Dermis lymphatic vessel endothelial cell (primary cell): ENCODE results near the gene SV2A. TPM values are rescaled to one million over a fixed set of nuclear protein-coding genes. Genes with fewer than 3 reads are reported as not detected.

Experiments used
- total RNA-seq: library from RNA; depleted of rRNA; stranded (reverse); fragments of >200 nt; gene quantifications from 2 replicates; pipeline ENCODE4 v1.2.1, GENCODE V29; 2014

Gene SV2A
- 2.6 and 3.0 TPM in 2 replicates for total RNA-seq

GRCh38 chr1:149917571-149918144 is at the start of gene SV2A:
Gene SV2A (minus strand): TSS chr1:149917844. CDS start chr1:149913840, 4,004 bp downstream.

GRCh38 chr1:149936170-149936991 is 18.7 kb upstream of the SV2A start, which contains the start of gene MTMR11:
Gene MTMR11 (minus strand): TSS chr1:149936879. CDS start chr1:149936647, 232 bp downstream.

GRCh38 chr1:149927563-149928400 is 10.1 kb upstream of the SV2A start, which contains the start of gene SF3B4:
Gene SF3B4 (minus strand): TSS chr1:149927803. CDS start chr1:149927759, 44 bp downstream.

GRCh38 chr1:149899460-149900284 is 18.0 kb downstream of the SV2A start, which contains the start of gene BOLA1:
Gene BOLA1 (plus strand): TSS chr1:149899568. CDS start chr1:149900060, 492 bp downstream.

Other genes starting within 250 kb of the SV2A start
- not detected in 2 replicates for gene FCGR1A, start 135.2 kb downstream of the SV2A start, total RNA-seq
- gene BOLA1, start 18.3 kb downstream of the SV2A start, total RNA-seq, result 7.4 and 7.8 TPM in 2 replicates
- gene SF3B4, start 10.0 kb upstream of the SV2A start, total RNA-seq, result 8.9 and 10.4 TPM in 2 replicates
- 0.22 and 0.34 TPM in 2 replicates for gene MTMR11, start 19.0 kb upstream of the SV2A start, total RNA-seq
- gene OTUD7B, start 92.9 kb upstream of the SV2A start, total RNA-seq, result 11.4 and 11.8 TPM in 2 replicates
- gene VPS45, start 149.9 kb upstream of the SV2A start, total RNA-seq, result 22.9 and 23.4 TPM in 2 replicates
- gene PLEKHO1, start 232.1 kb upstream of the SV2A start, total RNA-seq, result 37.2 and 41.7 TPM in 2 replicates